Omental fat pad (tissue), 4 donors: ENCODE results near the gene DUSP9. TPM values are rescaled to one million over a fixed set of nuclear protein-coding genes. Genes with fewer than 3 reads are reported as not detected.
"Not testable (repeated sequence)": the region's sequence is repeated elsewhere in the genome, so short reads cannot be mapped to it uniquely, and the experiment has no call there.

Source experiments
- ATAC-seq: fragments of 150-250 bp; one replicate; pipeline ENCODE4 v1.9.1; 2016; ENCODE audit warnings: mild to moderate bottlenecking, moderate library complexity; ENCODE audit not compliant: low FRiP score
- DNase-seq: peaks from one replicate; pipeline ENCODE4 v3.0.0-alpha.2; 2019; ENCODE audit warnings: low spot score
- small RNA-seq: library from RNA; depleted of rRNA; stranded (forward); fragments of <200 nt; gene quantifications from one replicate; pipeline ENCODE3, GENCODE V24; 2016
- total RNA-seq, 4 donors: library from RNA; depleted of rRNA; stranded (reverse); fragments of >200 nt; gene quantifications; one replicate each; pipeline ENCODE4 v1.1.0, GENCODE V29; 2016
- TF ChIP-seq, protein P1 (sequence below), 3 donors: fragments of 450-650 bp; IDR thresholded peaks; one replicate each; pipeline ENCODE4 v1.5.1; 2016 to 2017; ENCODE audit warnings: antibody characterized with exemption in 3 of 3, mild to moderate bottlenecking in 3 of 3, moderate library complexity in 2 of 3

DUSP9 gene
- total RNA-seq, 4 donors from 2014 or later = 0.48 to 2.3 TPM; not detected in 2

DNA sequence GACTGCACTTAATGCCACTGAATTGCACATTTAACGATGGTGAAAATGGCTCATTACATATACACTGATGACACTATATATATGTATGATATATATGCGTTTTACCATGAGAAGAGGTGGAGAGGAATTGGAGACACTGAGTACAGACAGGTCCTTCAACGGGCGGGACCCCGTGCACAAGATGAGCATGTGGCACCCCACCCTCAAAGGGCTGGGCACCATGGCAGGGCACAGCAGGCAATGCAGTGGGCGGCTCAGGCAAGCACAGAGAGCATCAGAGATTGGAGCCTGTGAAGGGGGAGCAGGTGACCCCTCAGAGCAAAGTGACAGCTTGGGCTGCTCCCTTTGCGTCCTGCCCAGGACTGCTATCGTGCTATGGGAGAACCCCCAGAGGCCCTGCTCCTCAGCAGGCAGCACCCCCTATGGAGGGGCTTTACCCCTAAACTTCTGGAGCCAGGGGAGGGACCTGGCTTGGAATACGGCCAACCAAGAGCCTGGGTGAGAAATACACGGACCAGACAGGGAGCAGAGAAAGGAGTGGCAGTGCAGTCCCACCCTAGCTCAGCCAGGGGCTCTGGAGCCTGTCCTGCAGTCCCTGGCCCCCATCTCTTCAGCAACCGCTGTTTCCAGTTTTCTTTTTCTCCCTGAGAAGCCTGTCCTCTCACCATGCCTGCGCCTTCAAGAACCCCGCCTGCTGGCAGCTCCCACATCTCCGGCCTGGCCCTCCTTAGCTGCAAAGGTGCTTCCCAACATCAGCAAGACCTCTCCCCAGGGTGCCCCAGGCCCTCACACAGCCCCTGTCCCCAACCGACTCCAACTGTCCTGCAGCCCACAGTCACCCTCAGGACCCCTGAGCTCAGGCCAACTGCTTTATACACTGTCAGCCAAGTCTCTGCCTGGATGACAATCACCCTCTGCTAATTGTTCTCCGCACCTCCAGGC, 51.2 kb downstream of the DUSP9 start:
- no peak for ATAC-seq
- no peak for DNase-seq
- TF ChIP-seq, protein P1, sequence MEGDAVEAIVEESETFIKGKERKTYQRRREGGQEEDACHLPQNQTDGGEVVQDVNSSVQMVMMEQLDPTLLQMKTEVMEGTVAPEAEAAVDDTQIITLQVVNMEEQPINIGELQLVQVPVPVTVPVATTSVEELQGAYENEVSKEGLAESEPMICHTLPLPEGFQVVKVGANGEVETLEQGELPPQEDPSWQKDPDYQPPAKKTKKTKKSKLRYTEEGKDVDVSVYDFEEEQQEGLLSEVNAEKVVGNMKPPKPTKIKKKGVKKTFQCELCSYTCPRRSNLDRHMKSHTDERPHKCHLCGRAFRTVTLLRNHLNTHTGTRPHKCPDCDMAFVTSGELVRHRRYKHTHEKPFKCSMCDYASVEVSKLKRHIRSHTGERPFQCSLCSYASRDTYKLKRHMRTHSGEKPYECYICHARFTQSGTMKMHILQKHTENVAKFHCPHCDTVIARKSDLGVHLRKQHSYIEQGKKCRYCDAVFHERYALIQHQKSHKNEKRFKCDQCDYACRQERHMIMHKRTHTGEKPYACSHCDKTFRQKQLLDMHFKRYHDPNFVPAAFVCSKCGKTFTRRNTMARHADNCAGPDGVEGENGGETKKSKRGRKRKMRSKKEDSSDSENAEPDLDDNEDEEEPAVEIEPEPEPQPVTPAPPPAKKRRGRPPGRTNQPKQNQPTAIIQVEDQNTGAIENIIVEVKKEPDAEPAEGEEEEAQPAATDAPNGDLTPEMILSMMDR (IDR thresholded peaks at IDR 0.05) = no peak

DNA sequence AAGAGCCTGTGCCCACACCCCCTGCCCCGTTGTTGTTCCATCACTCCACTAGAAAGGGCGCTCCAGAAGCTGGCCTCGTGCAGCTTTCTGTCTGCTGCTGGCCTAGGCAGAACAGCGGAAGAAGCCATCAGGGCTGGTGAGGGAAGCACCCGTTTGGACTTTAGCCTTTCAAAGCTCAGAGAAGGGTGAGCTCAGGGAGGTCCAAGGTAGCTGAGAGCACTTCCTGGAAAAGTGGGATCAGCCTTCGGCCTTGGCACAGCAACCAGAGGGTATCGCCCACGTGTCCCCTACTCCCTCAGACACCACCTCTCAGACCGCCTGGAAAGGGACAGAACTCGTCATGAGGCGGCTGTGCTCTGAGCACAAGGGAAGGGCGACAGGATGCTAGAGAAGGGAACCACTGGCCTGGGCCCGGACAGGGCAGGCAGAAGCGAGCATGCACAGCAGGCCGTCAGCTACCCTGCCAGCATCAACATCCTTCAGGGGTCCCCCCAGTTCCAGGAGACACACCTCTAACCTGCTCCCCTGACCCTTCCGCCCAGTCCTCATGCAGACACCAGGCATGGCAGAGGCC, 52.3 kb downstream of the DUSP9 start:
- not testable (repeated sequence) for DNase-seq
- ATAC-seq = peak; percentile 4

DNA sequence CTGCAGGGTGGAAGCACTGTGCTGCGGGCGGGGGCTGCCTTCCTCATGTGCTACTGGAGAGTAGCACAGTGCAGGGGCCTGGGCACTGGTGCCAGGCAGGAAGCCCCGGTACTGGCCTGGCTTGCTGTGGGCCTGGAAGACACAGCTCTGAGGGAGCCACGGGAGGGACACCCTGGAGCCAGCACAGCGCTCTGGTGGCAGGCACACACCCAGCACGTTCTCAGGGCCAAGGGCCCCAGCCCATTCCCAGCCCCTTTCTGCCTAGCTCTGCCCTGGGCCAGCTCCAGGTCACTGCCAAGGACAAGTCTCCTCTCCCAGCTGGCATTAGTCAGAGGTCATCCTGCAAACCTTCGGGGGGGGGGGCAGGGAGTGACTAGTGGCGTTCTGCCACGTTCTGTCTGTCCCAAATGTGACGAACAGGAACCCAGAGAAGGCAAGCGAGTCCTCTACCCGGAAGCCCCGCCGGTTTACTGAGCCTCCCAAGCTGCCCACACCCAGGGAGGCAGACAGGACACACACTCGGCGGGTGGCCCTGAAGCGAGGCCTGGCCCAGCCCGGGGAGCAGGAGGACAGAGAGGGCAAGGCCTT, 52.9 kb downstream of the DUSP9 start:
- ATAC-seq = peak; percentile 3

DNA sequence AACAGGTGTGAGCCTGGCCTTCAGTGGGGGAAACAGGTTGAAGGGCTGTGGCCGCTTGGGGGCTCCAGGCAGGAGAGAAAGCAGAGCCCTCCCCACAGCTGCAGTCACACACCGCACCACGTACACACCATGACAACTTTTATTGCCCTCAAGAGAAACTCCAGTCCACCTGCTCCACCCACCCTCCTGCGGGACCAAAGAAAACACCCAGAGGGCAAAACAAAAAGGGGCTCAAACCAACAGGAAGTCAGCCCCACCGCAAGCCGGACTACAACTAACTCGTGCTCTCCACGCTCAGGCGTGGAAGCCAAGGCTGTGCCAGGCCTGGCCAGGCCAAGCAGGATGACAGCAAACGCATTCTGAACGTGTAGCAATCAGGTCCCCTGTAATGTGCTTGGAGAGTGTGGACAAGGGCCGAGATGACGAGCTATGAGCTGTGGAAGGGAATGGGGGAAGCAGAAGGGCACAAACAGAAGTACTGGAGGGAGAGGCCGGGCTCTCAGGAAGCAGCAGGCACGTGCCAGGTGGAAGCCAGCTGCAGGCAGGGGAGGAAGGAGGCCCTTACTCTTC, 53.5 kb downstream of the DUSP9 start:
- TF ChIP-seq, protein P1 (IDR thresholded peaks at IDR 0.05) = no peak
- no peak for DNase-seq
- no peak for ATAC-seq

More for the DNA sequence above, 52.9 kb downstream of the DUSP9 start:
- DNase-seq = not testable (repeated sequence)

Small RNAs within 50 kb of the gene (small RNA-seq; reads per million reads assigned to genes)
- gene RN7SL687P = not detected

Other genes starting within 250 kb of the DUSP9 start
- under 1 TPM in 1 of 4 donors, not detected in 3; 0.32 TPM for gene PNMA6E, start 245.9 kb upstream of the DUSP9 start, total RNA-seq
- gene ZFP92, start 235.7 kb upstream of the DUSP9 start, total RNA-seq = 1 to 10 TPM; 1.4 to 7.6 (median 4.2) TPM
- 1 to 10 TPM in 3 of 4 donors, under 1 TPM in 1; 0.69 to 4.2 (median 1.2) TPM for gene TREX2, start 201.1 kb upstream of the DUSP9 start, total RNA-seq
- gene HAUS7, start 176.6 kb upstream of the DUSP9 start, total RNA-seq = 10 to 100 TPM; 14.9 to 35.0 (median 23.9) TPM
- 10 to 100 TPM; 14.9 to 40.2 (median 18.6) TPM for gene BGN, start 152.2 kb upstream of the DUSP9 start, total RNA-seq
- gene ATP2B3, start 129.6 kb upstream of the DUSP9 start, total RNA-seq = not detected
- 10 to 100 TPM; 26.0 to 42.6 (median 31.0) TPM for gene CCNQ, start 48.1 kb upstream of the DUSP9 start, total RNA-seq
- gene PNCK, start 26.6 kb downstream of the DUSP9 start, total RNA-seq = under 1 TPM in 2 of 4 donors, not detected in 2; 0.46 to 0.60 TPM
- gene SLC6A8, start 40.7 kb downstream of the DUSP9 start, total RNA-seq = 10 to 100 TPM; 13.5 to 32.4 (median 26.3) TPM
- 100 to 1,000 TPM; 119 to 421 (median 240) TPM for gene BCAP31, start 77.2 kb downstream of the DUSP9 start, total RNA-seq
- 10 to 100 TPM; 17.5 to 38.9 (median 23.4) TPM for gene ABCD1, start 77.7 kb downstream of the DUSP9 start, total RNA-seq
- 10 to 100 TPM in 2 of 4 donors, 1 to 10 TPM in 2; 3.2 to 13.2 (median 10.2) TPM for gene PLXNB3, start 117.0 kb downstream of the DUSP9 start, total RNA-seq
- gene SRPK3, start 133.8 kb downstream of the DUSP9 start, total RNA-seq = under 1 TPM in 3 of 4 donors, not detected in 1; 0.12 to 0.47 (median 0.19) TPM
- 100 to 1,000 TPM in 1 of 4 donors, 10 to 100 TPM in 3; 71.9 to 119 (median 89.7) TPM for gene IDH3G, start 147.2 kb downstream of the DUSP9 start, total RNA-seq
- gene SSR4, start 147.5 kb downstream of the DUSP9 start, total RNA-seq = 100 to 1,000 TPM; 126 to 249 (median 179) TPM
- 1 to 10 TPM; 1.9 to 2.6 (median 2.2) TPM for gene PDZD4, start 183.3 kb downstream of the DUSP9 start, total RNA-seq
- gene L1CAM, start 239.0 kb downstream of the DUSP9 start, total RNA-seq = 1 to 10 TPM in 3 of 4 donors, under 1 TPM in 1; 0.37 to 2.8 (median 1.6) TPM